Nephron progenitor cell (in vitro differentiated cells): Measurements from ENCODE around the gene RASGRP3.
A peak's percentile ranks its signal among the peaks of the same experiment; 100 is the strongest.

Experiments used
- DNase-seq: peaks from one replicate; pipeline ENCODE4 v3.0.0; 2021
- H3K27ac Mint-ChIP-seq: 2 replicates; pipeline ENCODE4 v1.8.0; 2021; ENCODE audit warnings: mild to moderate bottlenecking, moderate library complexity, mixed read lengths
- H3K27me3 Mint-ChIP-seq: 2 replicates; pipeline ENCODE4 v1.8.0; 2021; ENCODE audit warnings: mild to moderate bottlenecking, low read depth, mixed read lengths; ENCODE audit not compliant: poor library complexity
- H3K36me3 Mint-ChIP-seq: 2 replicates; pipeline ENCODE4 v1.8.0; 2021; ENCODE audit warnings: low read depth, mixed read lengths
- H3K4me1 Mint-ChIP-seq: 2 replicates; pipeline ENCODE4 v1.8.0; 2021; ENCODE audit warnings: mixed read lengths
- H3K4me3 Mint-ChIP-seq: 2 replicates; pipeline ENCODE4 v1.8.0; 2021; ENCODE audit warnings: mild to moderate bottlenecking, moderate library complexity, mixed read lengths
- H3K9me3 Mint-ChIP-seq: 2 replicates; pipeline ENCODE4 v1.8.0; 2021; ENCODE audit warnings: mild to moderate bottlenecking, moderate library complexity, mixed read lengths
- TF ChIP-seq, protein P1 (sequence below): fragments of 200-600 bp; sonication (generic); IDR thresholded peaks from 2 replicates; pipeline ENCODE4 v1.5.0; 2021; ENCODE audit warnings: antibody characterized with exemption

The RASGRP3 gene, protein sequence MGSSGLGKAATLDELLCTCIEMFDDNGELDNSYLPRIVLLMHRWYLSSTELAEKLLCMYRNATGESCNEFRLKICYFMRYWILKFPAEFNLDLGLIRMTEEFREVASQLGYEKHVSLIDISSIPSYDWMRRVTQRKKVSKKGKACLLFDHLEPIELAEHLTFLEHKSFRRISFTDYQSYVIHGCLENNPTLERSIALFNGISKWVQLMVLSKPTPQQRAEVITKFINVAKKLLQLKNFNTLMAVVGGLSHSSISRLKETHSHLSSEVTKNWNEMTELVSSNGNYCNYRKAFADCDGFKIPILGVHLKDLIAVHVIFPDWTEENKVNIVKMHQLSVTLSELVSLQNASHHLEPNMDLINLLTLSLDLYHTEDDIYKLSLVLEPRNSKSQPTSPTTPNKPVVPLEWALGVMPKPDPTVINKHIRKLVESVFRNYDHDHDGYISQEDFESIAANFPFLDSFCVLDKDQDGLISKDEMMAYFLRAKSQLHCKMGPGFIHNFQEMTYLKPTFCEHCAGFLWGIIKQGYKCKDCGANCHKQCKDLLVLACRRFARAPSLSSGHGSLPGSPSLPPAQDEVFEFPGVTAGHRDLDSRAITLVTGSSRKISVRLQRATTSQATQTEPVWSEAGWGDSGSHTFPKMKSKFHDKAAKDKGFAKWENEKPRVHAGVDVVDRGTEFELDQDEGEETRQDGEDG

DNA sequence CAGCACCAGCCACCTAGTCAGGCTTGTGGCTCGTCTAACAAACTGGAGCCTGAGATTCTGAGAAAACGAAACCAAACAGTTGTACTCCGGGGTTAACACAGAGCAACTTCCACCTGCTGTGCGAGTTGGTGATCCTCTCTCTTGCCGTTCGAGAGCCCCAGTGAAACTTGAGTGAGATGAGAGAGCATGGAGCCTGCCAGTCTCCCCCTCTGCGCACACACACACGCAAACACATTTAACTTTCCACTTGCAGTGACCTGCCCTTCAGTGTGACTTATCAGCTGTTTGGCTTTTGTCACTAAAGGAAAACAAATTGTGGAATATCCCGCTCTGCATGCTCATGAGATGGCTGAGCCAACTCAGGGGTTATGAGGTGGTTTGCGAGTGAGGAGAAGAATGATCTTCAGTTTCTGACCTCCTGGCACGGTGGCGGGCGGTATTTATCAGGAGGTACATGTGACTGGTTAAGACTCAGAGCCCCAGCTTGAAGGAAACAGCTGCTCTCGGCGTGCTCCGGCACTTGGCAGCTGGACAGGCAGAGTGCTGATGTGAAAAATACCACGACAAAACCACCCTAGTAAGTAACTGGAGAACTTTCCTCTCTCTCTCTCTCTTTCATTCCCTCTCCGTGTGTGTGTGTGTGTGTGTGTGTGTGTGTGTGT lies at the start of gene RASGRP3:
TSS of gene RASGRP3 (plus strand) at position 519 of the 662 bp plus-strand sequence. CDS start 38,488 bp downstream, outside the sequence.
- DNase-seq = peak; percentile 49
- TF ChIP-seq, protein P1, sequence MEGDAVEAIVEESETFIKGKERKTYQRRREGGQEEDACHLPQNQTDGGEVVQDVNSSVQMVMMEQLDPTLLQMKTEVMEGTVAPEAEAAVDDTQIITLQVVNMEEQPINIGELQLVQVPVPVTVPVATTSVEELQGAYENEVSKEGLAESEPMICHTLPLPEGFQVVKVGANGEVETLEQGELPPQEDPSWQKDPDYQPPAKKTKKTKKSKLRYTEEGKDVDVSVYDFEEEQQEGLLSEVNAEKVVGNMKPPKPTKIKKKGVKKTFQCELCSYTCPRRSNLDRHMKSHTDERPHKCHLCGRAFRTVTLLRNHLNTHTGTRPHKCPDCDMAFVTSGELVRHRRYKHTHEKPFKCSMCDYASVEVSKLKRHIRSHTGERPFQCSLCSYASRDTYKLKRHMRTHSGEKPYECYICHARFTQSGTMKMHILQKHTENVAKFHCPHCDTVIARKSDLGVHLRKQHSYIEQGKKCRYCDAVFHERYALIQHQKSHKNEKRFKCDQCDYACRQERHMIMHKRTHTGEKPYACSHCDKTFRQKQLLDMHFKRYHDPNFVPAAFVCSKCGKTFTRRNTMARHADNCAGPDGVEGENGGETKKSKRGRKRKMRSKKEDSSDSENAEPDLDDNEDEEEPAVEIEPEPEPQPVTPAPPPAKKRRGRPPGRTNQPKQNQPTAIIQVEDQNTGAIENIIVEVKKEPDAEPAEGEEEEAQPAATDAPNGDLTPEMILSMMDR = no peak
- Mint-ChIP-seq H3K36me3 (peaks cover 16% of the 10 kb centered on the region), H3K4me3 (peak within 1 kb of the TSS; percentile 87), H3K27ac (peak within 1 kb of the TSS; percentile 92), H3K4me1 (peaks cover 60% of the 10 kb centered on the region), H3K27me3 (peaks cover 2% of the 10 kb centered on the region), H3K9me3 (peaks cover 35% of the 10 kb centered on the region)

DNA sequence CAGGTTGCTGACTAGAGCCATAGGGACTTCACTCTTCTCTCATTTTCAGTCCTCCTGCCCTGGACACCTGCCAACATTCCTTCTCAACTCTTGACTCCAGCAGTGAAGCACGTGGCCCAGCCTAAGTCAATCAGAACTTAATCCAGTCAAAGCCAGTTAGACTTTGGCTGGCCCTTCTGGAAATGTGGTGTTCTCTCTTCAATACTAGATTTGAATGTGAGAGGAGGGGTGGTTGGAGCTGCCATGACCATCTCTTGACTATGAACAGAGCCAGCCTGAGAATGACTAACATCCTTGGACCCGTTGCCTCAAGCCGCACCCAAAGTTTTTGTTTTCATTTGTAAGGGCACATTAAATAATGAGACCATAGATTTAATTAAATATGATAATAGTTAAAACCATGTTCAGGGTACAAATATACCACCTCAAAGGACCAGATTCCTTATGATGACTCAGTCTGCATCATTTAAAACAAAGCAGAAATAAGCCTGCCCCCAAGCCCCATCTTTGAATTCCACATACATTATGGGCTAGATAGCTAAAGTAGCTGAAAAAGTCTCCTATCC lies 49.7 kb upstream of the RASGRP3 start:
- Mint-ChIP-seq H3K4me1 (no peaks in the 10 kb centered on the region), H3K27me3 (peaks cover 7% of the 10 kb centered on the region), H3K36me3 (peaks cover 4% of the 10 kb centered on the region), H3K9me3 (peaks cover 13% of the 10 kb centered on the region), H3K27ac (no peak overlapping the region), H3K4me3 (no peak overlapping the region)
- no peak for DNase-seq
- TF ChIP-seq, protein P1 = no peak

DNA sequence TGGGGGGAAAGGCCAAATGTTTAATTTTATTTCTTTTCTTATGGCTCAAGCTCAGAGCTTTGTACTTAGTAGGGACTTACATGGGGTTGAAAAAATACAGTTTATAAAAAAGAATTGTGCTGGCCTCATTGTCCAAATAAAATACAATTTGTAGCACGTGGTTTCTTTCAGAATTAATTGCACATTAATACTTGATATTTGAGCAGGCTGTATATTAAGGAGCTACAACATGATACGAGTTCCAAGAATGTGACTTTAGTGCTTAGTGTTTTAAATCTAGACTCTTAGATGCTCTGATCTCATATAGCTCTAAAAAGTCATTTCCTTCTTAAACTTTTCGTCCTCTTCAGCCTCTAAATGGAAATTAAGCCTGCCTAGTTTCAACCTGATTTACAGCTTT lies 46.4 kb upstream of the RASGRP3 start:
- no peak for DNase-seq
- Mint-ChIP-seq H3K27ac (no peak overlapping the region), H3K9me3 (peaks cover 11% of the 10 kb centered on the region), H3K4me1 (no peaks in the 10 kb centered on the region), H3K4me3 (no peak overlapping the region), H3K27me3 (peaks cover 10% of the 10 kb centered on the region), H3K36me3 (peaks cover 4% of the 10 kb centered on the region)
- TF ChIP-seq, protein P1 = no peak

DNA sequence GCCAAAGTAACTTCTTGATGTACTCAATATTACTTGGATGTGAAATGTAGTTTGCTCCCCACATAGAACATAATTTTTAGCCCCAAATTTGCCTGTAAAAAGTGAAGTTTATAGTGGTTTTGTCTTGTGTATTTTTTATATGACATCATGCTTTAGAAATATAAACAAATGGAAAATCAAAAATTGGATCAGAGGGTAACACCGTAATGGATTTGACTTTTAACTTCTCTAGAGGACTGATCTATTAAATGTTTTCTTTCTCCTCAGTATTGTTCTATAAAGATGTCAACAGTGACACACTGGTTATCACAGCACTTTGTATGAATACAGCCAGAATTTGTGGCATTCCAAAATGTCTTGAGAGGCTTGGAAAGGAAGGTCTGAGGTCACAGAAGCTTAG lies 45.6 kb upstream of the RASGRP3 start:
- Mint-ChIP-seq H3K27me3 (peaks cover 10% of the 10 kb centered on the region), H3K4me3 (no peak overlapping the region), H3K9me3 (peaks cover 10% of the 10 kb centered on the region), H3K27ac (no peak overlapping the region), H3K36me3 (peaks cover 4% of the 10 kb centered on the region), H3K4me1 (peaks cover 6% of the 10 kb centered on the region)
- DNase-seq = no peak
- TF ChIP-seq, protein P1 = no peak

DNA sequence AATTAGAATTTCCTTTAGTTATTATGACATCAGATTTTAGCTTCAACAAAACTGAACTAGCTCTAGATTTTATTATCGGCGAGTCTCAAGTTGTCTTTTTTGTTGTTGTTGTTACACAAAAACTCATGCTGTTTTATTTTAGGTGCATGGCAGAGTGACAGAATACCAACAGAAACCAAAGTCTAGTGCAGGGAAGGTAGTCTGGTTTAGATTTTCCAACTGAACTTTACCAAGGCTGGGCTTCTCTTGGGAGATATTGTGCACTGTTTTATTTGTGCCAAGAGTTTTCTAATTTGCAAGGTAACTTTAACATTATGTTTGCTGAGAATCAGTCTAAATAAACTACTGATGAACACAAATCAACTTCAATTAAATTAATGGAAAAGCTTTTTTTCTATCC lies 43.6 kb upstream of the RASGRP3 start:
- TF ChIP-seq, protein P1 = no peak
- peaks cover 10% of the 10 kb centered on the region for H3K27me3 Mint-ChIP-seq
- peaks cover 9% of the 10 kb centered on the region for H3K9me3 Mint-ChIP-seq
- no peak overlapping the region for H3K4me3 Mint-ChIP-seq
- peaks cover 17% of the 10 kb centered on the region for H3K4me1 Mint-ChIP-seq
- no peak overlapping the region for H3K27ac Mint-ChIP-seq
- no peak for DNase-seq
- peaks cover 4% of the 10 kb centered on the region for H3K36me3 Mint-ChIP-seq
